Esophagus muscularis mucosa (tissue), 4 donors: ENCODE data around the gene FBXO10.

Experiments
- EP300 ChIP-seq: sonication (generic); formaldehyde crosslinking; IDR thresholded peaks from one replicate; pipeline ENCODE4 v1.6.1; 2017; ENCODE audit warnings: antibody characterized with exemption
- POLR2A ChIP-seq: fragments of 450-650 bp; IDR thresholded peaks from one replicate; pipeline ENCODE4 v1.6.1; 2017; ENCODE audit warnings: antibody characterized with exemption, moderate library complexity, mild to moderate bottlenecking, low read depth
- POLR2AphosphoS5 ChIP-seq, 2 donors: sonication (generic); formaldehyde crosslinking; IDR thresholded peaks; one replicate each; pipeline ENCODE4 v1.6.1; 2017; ENCODE audit warnings: antibody characterized with exemption in 2 of 2
- TF ChIP-seq, protein P1 (sequence below), 3 experiments: fragments of 200-600 bp in 2 of 3; fragments of 450-650 bp in 1 of 3; sonication (generic) in 2 of 3; IDR thresholded peaks; one replicate each; pipeline ENCODE4 v1.5.1; 2017 to 2019; ENCODE audit warnings: antibody characterized with exemption in 3 of 3, mild to moderate bottlenecking in 2 of 3, moderate library complexity in 1 of 3

GRCh38 chr9:37624073-37624472, 47.9 kb upstream of the FBXO10 start:
- TF ChIP-seq POLR2A (no peak), EP300 (no peak), POLR2AphosphoS5 (IDR thresholded peaks at IDR 0.05) (no peak)
- TF ChIP-seq, protein P1, sequence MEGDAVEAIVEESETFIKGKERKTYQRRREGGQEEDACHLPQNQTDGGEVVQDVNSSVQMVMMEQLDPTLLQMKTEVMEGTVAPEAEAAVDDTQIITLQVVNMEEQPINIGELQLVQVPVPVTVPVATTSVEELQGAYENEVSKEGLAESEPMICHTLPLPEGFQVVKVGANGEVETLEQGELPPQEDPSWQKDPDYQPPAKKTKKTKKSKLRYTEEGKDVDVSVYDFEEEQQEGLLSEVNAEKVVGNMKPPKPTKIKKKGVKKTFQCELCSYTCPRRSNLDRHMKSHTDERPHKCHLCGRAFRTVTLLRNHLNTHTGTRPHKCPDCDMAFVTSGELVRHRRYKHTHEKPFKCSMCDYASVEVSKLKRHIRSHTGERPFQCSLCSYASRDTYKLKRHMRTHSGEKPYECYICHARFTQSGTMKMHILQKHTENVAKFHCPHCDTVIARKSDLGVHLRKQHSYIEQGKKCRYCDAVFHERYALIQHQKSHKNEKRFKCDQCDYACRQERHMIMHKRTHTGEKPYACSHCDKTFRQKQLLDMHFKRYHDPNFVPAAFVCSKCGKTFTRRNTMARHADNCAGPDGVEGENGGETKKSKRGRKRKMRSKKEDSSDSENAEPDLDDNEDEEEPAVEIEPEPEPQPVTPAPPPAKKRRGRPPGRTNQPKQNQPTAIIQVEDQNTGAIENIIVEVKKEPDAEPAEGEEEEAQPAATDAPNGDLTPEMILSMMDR (IDR thresholded peaks at IDR 0.05) = no peak
